GM18858 (cell line): ENCODE results near the gene LCN12.
A peak's percentile ranks its signal among the peaks of the same experiment; 100 is the strongest.

Source experiments
- ATAC-seq: cut with Tn5 transposase; IDR thresholded peaks from one replicate; pipeline ENCODE4 v1.9.1; 2021; ENCODE audit not compliant: unreplicated experiment

Gene LCN12

DNA sequence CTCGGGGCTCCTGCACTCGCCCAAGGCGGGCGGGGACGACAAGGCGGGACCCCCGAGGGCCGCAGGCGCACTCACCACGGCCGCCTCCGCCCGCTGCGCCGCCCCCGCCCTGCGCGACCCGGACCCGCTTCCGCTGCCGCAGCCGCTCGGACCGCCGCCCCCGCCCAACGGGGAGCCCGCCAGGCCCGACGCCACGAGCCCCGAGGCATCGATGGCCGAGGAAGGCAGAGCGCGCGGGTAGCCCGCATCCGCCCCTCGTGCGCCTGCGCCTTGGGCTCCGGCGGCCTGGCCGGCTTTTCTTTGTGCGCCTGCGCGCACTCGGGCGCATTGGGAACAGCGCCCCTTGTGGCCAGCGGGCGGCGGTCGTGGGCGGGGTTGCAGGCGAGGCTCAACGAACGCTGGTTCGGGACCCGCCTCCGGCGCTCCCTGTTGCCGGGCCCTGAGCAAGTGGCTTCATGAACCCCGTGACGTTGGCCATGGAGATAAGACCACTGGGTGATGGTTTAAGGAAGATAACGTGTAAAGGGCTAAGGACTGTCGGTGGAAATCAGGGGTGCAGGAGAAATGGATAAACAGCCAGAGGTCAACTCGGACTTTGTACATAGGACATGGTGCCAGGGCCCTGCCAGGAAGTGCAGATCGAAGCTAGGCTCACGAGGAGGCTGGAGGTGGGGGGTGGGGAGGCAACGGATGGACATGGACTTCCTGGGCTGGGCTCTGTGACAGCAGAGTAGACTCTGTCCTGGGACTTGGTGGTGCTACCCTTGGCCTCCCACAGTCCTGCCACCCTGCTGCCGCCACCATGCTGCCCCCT, 7.3 kb upstream of the LCN12 start, which contains the start of the genes C8G and FBXW5:
Gene C8G, plus strand, starts transcription at position 725 of the 814 bp plus-strand sequence. Its CDS starts 78 bp downstream, at position 803.
Gene FBXW5, minus strand, starts transcription at position 220 of the 814 bp plus-strand sequence. CDS start 655 bp downstream, outside the sequence.
- peak; percentile 72 for ATAC-seq

- ATAC-seq, result no peak
Observed at GRCh38 chr9:136945333-136946227, 6.5 kb upstream of the LCN12 start.

DNA sequence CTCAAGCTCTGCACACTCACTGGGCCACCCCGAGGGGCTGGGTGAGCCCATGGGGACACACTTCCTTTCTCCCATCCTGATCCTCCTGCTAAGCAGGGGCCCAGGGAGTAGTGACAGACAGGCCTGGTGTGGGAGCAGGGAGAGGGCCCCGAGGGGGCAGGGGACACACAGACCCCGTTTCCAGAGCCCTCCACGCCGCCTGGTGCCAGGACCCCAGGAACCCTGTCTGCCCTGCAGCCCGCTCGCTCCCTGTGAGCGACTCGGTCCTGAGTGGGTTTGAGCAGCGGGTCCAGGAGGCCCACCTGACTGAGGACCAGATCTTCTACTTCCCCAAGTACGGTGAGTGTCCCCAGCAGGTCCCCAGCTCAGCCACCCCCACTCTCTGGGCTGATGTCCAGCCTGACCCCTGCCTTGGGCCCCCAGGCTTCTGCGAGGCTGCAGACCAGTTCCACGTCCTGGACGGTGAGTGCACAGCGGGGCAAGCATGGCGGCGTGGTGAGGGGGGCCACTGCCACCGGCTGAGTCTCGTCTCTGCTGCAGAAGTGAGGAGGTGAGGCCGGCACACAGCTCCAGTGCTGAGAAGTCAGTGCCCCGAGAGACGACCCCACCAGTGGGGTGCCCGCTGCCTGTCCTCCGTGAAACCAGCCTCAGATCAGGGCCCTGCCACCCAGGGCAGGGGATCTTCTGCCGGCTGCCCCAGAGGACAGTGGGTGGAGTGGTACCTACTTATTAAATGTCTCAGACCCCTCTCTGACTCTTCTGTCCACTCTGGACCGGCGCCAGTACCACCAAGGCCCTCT, 5.6 kb upstream of the LCN12 start:
- no peak for ATAC-seq

- ATAC-seq, result no peak
Observed at GRCh38 chr9:136947028-136947891, 4.8 kb upstream of the LCN12 start.

DNA sequence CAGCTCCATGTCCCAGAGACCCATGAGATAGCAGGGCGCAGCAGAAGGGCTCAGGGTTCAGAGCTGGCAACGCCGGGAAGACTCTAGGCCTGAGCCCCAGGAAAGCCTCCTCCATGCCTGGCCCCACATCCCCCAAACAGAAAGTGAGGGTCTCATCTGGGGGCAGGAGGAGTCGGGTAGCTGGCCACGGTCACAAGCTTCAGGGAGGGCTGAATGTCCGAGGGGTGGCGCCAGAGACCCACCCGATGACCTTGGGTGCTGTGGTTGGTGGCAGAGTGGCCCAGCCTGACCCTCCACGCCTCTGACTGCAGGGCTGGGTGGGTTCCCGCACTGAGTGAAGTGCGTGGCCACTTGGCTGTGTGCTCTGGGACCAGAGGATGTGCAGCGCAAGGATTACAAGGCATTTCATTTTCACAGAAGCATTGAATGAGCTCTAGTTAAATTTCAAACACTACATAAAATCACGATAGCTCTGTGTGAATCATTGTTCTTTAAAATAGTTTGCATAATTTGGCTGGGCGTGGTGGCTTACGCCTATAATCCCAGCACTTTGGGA, 4.0 kb upstream of the LCN12 start:
- ATAC-seq, result no peak

DNA sequence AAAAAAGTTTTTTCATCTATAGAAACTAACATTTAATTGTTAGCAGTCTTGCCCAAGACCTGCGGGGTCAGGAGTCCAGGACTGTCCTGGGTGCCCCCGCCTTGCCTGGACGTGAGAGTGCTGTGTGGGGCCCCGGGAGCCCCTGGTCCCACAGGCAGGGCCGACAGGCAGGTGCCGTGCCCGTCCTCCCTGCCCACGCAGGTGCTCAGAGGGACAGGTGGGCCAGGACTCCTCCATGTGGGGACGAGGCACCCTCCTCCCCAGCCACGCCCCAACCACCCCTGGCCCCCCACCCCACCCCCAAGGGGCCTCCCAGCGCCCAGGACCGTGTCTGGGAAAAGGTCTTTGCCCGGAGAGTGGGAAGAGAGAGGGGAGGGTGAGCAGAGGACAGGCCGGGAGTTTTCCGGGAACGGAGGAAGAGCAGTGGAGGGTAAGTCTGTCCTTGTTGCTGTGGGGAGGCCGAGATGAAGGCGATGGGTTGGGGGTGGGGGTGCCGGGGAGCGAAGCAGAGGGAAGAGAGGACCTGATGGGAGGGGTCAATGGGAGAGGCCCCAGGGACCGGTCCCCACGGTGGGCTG, 2.7 kb upstream of the LCN12 start:
- no peak for ATAC-seq

DNA sequence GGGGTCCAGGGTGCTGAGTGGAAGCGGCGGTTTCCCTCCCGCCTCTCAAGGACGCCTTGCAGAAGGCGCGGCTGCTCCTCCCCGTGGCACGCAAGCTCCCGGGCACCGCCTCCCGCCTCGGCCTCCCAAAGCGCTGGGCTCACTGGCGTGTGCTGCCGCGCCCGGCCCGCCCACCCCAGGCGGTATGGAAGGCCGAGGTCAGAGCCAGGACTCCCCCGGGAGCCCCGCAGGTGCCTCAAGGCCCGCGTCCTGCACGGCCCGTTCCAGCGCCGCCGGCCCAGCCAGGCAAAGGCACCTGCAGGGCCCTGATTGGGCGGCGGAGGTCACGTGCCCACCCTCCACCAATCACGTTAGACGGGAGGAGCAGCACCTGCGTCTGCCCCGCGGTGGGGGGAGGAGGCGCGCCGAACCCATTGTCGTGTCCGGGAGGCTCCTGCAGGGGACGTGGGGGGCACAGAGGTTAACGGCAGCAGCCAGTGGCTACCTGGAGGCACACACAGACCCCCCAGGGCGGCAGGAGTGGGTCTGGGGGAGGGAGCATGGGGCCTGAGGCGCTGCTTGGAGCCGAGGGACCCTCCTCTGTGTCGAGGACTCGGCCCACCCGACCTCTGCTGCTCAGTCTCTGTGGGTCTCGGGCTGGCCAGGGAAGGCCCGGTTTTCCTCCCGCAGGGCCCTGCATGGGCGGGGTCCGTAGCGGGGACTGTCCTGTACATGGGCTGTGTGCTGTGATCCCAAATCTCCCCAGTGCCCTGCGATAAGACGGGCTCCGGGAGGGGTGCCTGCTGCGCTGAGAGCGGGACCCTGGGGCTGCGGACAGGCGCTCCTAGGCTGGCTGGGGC, 2.0 kb upstream of the LCN12 start:
- ATAC-seq, result peak; percentile 75

DNA sequence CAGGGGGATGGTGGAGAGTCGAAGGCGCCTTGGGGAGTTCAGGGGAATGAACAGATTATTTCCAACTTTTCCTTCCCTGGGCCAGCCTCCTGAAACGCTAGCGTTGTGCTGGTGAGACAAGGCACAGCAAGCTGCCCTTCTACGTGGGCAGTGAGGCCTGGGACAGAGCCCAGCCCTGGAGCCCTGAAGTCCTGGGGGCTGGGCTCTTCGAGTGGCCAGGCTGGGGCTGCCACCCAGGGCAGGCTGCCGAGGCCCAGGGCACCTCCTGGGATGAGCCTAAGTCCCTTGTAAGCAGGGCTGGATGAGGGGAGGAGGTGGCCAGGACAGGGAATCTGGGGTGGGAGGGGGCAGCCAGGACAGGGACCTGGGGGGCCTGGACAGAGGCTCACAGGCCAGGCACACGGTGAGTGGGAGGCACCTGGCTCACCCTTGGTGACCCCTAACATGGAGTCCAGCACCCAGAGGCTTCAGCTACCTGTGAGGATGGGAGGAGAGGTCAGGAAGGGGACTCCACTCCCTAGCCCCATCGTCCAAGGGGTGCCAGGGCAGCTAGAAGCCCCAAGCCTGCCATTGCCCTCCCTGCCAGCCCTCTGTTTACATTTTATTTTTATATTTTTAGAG, 1.3 kb upstream of the LCN12 start:
- ATAC-seq, result no peak

GRCh38 chr9:136952321-136952850, 313 bp downstream of the LCN12 start:
- ATAC-seq, result no peak

- no peak for ATAC-seq
Observed at GRCh38 chr9:136952876-136953770, 1.1 kb downstream of the LCN12 start.

DNA sequence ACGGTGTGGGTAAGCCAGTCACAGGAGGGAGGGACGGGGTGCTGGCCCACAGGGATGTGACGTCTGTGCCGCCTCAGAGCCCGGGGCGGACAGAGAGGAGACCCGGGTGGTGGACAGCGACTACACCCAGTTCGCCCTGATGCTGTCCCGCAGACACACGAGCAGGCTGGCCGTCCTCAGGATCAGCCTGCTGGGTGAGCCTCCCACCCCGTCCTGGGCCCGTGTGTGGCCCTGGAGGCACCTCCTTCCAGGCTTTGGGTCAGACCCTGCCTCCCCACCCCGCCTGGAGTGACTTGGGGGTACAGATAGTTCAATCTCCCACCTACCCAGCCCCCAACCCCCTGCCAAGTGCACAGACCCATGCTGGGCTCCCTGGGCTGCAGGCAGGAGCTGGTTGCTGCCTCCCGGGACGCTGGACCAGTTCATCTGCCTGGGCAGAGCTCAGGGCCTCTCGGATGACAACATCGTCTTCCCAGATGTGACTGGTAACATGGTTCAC, 1.7 kb downstream of the LCN12 start:
- ATAC-seq, result no peak

DNA sequence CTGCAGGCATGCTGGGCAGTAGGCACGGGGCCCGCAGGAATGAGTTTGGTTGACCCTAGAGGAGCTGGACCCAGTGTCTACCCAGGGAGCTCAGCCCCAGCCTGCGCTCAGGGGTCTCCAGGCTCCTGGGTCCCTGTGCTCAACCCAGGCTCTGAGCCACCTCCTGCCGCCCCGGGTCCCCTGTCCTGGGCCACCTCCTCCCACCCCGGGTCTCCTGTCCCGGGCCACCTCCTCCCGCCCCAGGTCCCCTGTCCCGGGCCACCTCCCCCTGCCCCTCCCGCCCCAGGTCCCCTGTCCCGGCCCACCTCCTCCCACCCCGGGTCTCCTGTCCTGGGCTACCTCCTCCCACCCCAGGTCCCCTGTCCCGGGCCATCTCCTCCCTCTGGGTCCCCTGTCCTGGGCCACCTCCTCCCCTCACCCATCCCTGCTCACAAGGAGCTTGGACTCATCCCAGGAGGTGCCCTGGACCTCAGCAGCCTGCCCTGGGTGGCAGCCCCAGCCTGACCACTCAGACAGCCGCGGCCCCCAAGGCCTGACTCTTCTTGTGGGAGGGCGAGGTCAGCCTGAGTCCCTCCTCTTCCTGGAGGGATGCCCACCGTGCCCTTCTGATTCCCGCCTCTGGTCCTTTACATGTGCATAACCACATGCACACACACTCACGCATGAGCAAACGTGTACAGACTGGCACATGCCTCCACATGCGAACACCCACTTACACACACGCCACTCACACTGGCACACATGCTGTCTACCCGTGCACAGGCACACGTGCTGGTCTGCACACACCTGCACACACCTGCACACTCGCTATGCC, 2.4 kb downstream of the LCN12 start:
- no peak for ATAC-seq

- no peak for ATAC-seq
Observed at GRCh38 chr9:136955202-136955942, 3.3 kb downstream of the LCN12 start.

GRCh38 chr9:136955943-136956335, 3.9 kb downstream of the LCN12 start:
- ATAC-seq, result no peak

DNA sequence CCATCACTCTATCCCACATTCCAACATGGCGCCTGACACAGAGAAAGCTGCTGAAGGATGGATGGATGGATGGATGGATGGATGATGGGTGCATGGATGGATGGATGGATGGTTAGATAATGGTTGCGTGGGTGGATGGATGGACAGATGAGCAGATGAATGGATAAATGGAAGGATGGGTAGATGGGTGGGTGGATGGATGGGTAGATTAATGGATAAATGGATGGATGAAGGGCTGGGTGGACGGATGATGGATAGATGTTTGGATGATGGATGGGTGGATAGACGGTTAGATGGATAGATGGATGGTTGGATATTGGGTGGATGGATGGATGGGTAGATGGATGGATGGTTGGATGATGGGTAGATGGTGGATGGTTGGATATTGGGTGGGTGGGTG, 4.5 kb downstream of the LCN12 start:
- ATAC-seq, result no peak
